ENCODE measurements around the gene SIX3. TPM values are rescaled to one million over a fixed set of nuclear protein-coding genes. Genes with fewer than 3 reads are reported as not detected.

The SIX3 gene
- polyA plus RNA-seq, 2 donors = not detected

DNA sequence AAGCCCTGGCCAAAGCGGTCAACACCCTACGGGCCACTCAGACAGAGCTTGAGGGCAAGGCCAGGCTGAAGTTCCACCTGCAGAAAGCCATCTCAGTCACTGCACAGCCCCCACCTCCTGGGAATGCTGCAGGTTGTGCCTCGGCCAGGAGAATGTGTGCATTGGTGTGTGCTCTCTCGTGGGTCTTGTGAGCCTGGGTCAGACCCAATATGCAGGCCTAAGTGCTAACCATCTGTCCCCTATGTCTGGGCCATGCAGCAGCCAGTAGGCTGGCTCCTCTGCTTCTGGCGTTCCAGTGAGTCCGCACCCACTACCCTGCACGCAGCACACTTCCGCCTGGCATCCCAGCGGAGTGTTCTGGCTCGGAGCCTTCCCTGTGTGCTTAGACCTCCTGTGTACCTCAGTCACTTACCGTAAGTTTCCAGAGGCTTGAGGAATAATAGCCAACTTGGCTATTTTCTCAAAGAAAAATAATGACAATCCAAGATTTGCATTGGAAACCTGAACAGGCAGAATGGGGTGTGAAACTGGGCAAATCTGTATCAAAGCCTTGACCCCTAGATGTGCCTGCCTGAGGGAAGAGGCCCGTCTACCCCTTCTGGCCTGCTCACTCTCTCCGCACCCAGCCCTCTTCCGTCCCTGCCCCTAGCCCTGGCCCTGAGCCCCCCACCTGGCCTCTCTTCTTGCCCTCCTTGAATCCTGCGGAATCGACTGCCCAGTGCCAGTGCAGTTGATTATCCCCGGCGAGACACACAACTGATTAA is 7.2 kb downstream of the SIX3 start:
- 68 to 81% methylated on average over 18 of the region's 18 CpGs for WGBS, 2 donors
- Histone ChIP-seq H3K4me1 (ENCODE audit: control insufficient read depth in 2 of 2, insufficient read depth in 2 of 2, low read length in 1 of 2) (peaks cover 5 to 12% of the 10 kb centered on the region in 2 donors), H3K4me3 (ENCODE audit: low read depth in 1 of 2, low read length in 2 of 2) (no peak overlapping the region), H3K27ac (ENCODE audit: low read depth in 2 of 2, low read length in 1 of 2) (no peak overlapping the region), H3K27me3 (ENCODE audit: control insufficient read depth in 1 of 2, insufficient read depth in 2 of 2, low read length in 2 of 2) (peaks cover 3 to 21% of the 10 kb centered on the region in 2 donors), H3K9me3 (ENCODE audit: control insufficient read depth in 2 of 2, insufficient read depth in 1 of 2, low read depth in 1 of 2, low read length in 1 of 2) (no peaks in the 10 kb centered on the region), H3K36me3 (ENCODE audit: control insufficient read depth in 2 of 2, insufficient read depth in 2 of 2, low read length in 1 of 2) (no peaks in the 10 kb centered on the region)

DNA sequence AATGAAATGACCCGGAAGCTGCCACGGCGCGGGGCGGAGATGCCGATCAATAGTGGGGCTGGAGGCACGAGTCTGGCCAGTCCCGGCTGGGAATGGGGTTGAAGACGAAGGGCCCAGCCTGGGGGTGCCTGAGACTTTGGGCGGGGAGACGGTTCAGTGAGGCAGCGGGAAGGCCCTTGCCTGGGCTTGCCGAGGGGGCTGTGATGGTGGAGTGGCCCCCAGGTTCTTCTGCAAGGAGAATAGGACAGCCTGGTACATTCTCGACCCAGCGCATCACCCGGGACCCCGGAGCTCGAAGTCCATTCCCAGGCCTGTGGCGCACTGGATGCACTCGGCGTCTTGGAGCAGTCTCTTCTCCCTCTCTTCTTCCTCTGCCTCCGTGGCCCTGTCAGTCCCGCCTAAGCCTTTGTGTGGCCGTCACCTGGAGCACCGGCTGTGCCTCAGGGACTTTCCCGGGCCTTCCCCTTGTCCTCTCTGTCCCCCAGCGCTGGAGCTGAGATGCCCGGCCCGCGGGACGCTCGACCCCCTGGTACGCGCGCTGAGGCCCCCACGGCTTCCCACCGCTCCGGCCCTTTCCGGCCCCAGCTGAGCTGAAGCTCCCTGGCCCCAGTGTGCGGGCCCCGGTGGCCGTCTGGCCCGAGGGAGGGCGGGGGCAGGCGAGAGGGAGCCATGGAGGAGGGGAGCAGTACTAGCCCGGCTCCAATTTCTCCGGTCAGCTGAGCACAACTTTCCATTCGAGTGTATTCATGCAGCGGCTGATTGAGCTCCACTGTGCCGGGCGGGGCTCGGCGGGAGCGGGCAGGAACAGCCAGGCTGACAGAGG is 8.0 kb downstream of the SIX3 start:
- Histone ChIP-seq H3K36me3 (ENCODE audit: control insufficient read depth in 2 of 2, insufficient read depth in 2 of 2, low read length in 1 of 2) (no peaks in the 10 kb centered on the region), H3K27me3 (ENCODE audit: control insufficient read depth in 1 of 2, insufficient read depth in 2 of 2, low read length in 2 of 2) (peaks cover 8 to 16% of the 10 kb centered on the region in 2 donors), H3K4me1 (ENCODE audit: control insufficient read depth in 2 of 2, insufficient read depth in 2 of 2, low read length in 1 of 2) (peaks cover 5 to 9% of the 10 kb centered on the region in 2 donors), H3K4me3 (ENCODE audit: low read depth in 1 of 2, low read length in 2 of 2) (no peak overlapping the region), H3K27ac (ENCODE audit: low read depth in 2 of 2, low read length in 1 of 2) (no peak overlapping the region), H3K9me3 (ENCODE audit: control insufficient read depth in 2 of 2, insufficient read depth in 1 of 2, low read depth in 1 of 2, low read length in 1 of 2) (no peaks in the 10 kb centered on the region)
- 12 to 17% methylated on average over 52 to 54 of the region's 54 CpGs for WGBS, 2 donors

DNA sequence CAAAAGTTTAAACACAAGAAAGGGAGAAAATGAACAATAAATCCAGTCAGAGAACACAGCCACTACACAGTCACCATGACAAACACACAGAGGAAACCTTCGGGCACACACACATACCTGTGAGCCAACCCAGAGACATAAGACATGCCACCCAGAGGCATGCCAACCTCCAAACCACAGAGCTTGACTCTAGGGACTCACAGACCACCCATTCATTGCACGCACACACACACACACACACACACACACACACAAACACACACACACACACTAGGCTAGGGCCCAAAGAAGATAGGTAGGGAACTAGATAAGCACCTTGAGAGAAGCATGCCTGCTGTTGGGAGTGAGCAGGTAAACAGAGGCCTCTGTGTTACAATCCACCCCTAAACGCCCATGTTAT is 9.1 kb downstream of the SIX3 start:
- H3K36me3 ChIP-seq (ENCODE audit: control insufficient read depth in 2 of 2, insufficient read depth in 2 of 2, low read length in 1 of 2) = no peaks in the 10 kb centered on the region
- no peaks in the 10 kb centered on the region for H3K9me3 ChIP-seq (ENCODE audit: control insufficient read depth in 2 of 2, insufficient read depth in 1 of 2, low read depth in 1 of 2, low read length in 1 of 2)
- H3K4me3 ChIP-seq (ENCODE audit: low read depth in 1 of 2, low read length in 2 of 2) = no peak overlapping the region
- peaks cover 17 to 19% of the 10 kb centered on the region in 2 donors for H3K27me3 ChIP-seq (ENCODE audit: control insufficient read depth in 1 of 2, insufficient read depth in 2 of 2, low read length in 2 of 2)
- H3K27ac ChIP-seq (ENCODE audit: low read depth in 2 of 2, low read length in 1 of 2) = no peak overlapping the region
- 55 to 84% methylated on average over 3 of the region's 3 CpGs for WGBS, 2 donors
- H3K4me1 ChIP-seq (ENCODE audit: control insufficient read depth in 2 of 2, insufficient read depth in 2 of 2, low read length in 1 of 2) = peaks cover 12 to 14% of the 10 kb centered on the region in 2 donors

DNA sequence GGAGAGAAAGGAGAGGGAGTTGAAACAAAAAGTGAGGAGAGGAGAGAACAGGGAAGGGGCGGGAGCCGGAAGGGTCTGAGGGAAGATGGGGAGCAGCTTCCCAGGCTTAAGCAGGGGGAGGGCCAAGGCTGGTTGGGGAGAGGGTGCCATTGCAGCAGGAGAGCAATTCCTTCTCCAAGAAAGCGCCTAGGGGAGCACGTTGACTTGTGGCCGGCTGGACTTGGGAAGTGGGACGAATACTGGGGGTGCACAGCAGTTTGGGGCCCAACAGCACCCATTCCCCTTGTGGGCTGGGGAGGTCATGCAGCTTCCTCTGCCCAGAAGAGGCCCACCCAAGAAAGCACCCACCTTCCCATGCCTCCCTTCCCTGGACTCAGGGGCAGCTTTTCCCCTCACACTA is 9.6 kb downstream of the SIX3 start:
- no peaks in the 10 kb centered on the region for H3K36me3 ChIP-seq (ENCODE audit: control insufficient read depth in 2 of 2, insufficient read depth in 2 of 2, low read length in 1 of 2)
- H3K4me3 ChIP-seq (ENCODE audit: low read depth in 1 of 2, low read length in 2 of 2) = no peak overlapping the region
- WGBS, 2 donors = 62 to 84% methylated on average over 6 of the region's 6 CpGs
- peaks cover 14% of the 10 kb centered on the region in 2 donors for H3K4me1 ChIP-seq (ENCODE audit: control insufficient read depth in 2 of 2, insufficient read depth in 2 of 2, low read length in 1 of 2)
- peaks cover 17 to 19% of the 10 kb centered on the region in 2 donors for H3K27me3 ChIP-seq (ENCODE audit: control insufficient read depth in 1 of 2, insufficient read depth in 2 of 2, low read length in 2 of 2)
- no peaks in the 10 kb centered on the region for H3K9me3 ChIP-seq (ENCODE audit: control insufficient read depth in 2 of 2, insufficient read depth in 1 of 2, low read depth in 1 of 2, low read length in 1 of 2)
- H3K27ac ChIP-seq (ENCODE audit: low read depth in 2 of 2, low read length in 1 of 2) = no peak overlapping the region

DNA sequence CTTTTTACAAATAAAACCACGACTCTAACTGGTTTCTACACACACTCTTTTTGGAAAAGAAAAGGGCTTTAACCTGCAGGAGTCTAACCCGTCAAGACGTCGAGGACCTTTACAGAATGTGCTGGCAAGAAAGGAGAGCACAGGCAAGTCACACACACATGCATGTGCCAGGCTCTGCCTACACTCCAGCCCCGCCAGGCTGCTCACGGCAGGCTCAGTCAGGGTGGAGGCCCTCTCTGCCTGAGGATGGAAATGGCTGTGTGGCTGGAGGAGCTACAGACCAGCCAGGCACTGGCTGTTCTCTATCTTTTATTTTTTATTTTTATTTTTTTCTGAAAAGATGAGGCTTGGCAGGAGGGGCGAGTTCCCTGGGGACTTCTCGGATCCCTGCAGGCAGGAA is 10.2 kb downstream of the SIX3 start:
- Histone ChIP-seq H3K27ac (ENCODE audit: low read depth in 2 of 2, low read length in 1 of 2) (no peak overlapping the region), H3K36me3 (ENCODE audit: control insufficient read depth in 2 of 2, insufficient read depth in 2 of 2, low read length in 1 of 2) (no peaks in the 10 kb centered on the region), H3K27me3 (ENCODE audit: control insufficient read depth in 1 of 2, insufficient read depth in 2 of 2, low read length in 2 of 2) (peaks cover 17% of the 10 kb centered on the region in 2 donors), H3K4me3 (ENCODE audit: low read depth in 1 of 2, low read length in 2 of 2) (peak overlapping the region in 1 of 2 donors; percentile 26), H3K4me1 (ENCODE audit: control insufficient read depth in 2 of 2, insufficient read depth in 2 of 2, low read length in 1 of 2) (peaks cover 14% of the 10 kb centered on the region in 2 donors), H3K9me3 (ENCODE audit: control insufficient read depth in 2 of 2, insufficient read depth in 1 of 2, low read depth in 1 of 2, low read length in 1 of 2) (no peaks in the 10 kb centered on the region)
- WGBS, 2 donors = 42 to 55% methylated on average over 8 of the region's 8 CpGs

DNA sequence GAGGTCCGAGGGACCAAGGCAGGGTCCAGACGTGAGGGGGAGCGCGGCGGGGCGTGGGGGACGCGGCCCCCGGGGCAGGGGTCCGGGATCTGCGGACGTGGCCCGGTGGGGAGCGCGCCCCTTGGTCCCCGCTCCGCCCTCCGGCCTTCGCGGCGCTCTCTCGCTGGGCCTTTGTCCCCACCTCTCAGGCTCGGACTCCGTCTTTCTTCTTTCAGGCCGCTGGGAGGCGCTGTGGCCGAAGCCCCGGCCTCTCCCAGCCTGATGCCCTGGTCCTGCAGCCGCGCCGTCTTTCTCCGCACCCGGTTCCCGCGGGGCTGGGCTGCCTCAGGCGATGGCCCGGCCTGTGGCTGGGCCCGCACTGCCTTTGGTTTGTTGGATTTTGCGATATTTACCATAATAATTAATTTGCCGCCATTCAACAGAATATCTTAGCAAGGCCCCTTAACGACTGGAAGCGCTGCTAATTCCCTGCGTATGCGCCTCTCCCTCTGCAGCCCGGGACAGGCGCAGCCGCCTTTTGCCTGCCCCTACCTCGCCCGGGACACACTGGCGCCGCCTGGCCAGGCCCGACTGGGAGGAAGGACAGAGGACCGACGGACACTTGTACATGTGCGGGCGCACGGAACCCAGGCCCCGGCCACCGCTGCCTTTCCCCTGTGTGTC is 10.8 kb downstream of the SIX3 start:
- Histone ChIP-seq H3K9me3 (ENCODE audit: control insufficient read depth in 2 of 2, insufficient read depth in 1 of 2, low read depth in 1 of 2, low read length in 1 of 2) (no peaks in the 10 kb centered on the region), H3K4me1 (ENCODE audit: control insufficient read depth in 2 of 2, insufficient read depth in 2 of 2, low read length in 1 of 2) (peaks cover 14% of the 10 kb centered on the region in 2 donors)

DNA sequence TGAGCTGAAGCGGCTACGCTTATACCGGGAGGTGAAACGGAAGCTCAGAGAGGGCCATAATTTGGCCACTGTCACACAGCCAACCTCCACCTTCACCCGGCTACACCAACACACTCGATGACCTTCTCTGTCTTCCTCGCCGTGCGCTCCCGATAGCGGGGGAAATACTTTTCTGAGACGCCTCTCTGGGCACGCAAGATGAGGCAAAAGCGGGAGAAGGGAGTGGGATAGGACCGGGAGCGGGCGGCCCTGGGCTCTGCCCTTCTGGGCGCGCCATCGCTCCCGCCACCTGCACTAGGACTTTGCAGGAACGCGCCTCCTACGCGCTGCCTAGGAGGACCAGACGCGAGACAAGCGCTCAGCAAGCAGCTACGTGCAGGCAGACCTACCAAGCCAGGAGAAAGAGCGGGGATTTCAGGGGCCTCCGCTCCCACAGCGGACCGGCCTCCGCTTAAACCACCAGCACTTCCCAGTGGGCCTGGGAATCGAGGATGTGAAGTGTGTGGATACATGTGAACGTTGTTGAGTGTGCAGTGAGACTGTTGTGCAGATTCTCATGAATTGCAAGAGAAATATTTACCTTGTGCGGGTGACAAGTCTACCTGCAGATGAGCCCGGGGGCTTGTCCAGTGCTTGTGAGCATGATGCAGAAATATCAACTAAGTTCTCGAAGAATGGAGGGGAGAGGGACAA is 11.4 kb downstream of the SIX3 start:
- Histone ChIP-seq H3K4me1 (ENCODE audit: control insufficient read depth in 2 of 2, insufficient read depth in 2 of 2, low read length in 1 of 2) (peaks cover 14% of the 10 kb centered on the region in 2 donors), H3K4me3 (ENCODE audit: low read depth in 1 of 2, low read length in 2 of 2) (peak overlapping the region in 1 of 2 donors; percentile 26), H3K27ac (ENCODE audit: low read depth in 2 of 2, low read length in 1 of 2) (no peak overlapping the region), H3K27me3 (ENCODE audit: control insufficient read depth in 1 of 2, insufficient read depth in 2 of 2, low read length in 2 of 2) (peaks cover 11 to 17% of the 10 kb centered on the region in 2 donors), H3K9me3 (ENCODE audit: control insufficient read depth in 2 of 2, insufficient read depth in 1 of 2, low read depth in 1 of 2, low read length in 1 of 2) (no peaks in the 10 kb centered on the region), H3K36me3 (ENCODE audit: control insufficient read depth in 2 of 2, insufficient read depth in 2 of 2, low read length in 1 of 2) (no peaks in the 10 kb centered on the region)
- WGBS, 2 donors = 7 to 9% methylated on average over 39 of the region's 39 CpGs

More for the DNA sequence above, 10.8 kb downstream of the SIX3 start:
- WGBS, 2 donors = 2 to 4% methylated on average over 39 to 59 of the region's 59 CpGs
- Histone ChIP-seq H3K36me3 (ENCODE audit: control insufficient read depth in 2 of 2, insufficient read depth in 2 of 2, low read length in 1 of 2) (no peaks in the 10 kb centered on the region), H3K27me3 (ENCODE audit: control insufficient read depth in 1 of 2, insufficient read depth in 2 of 2, low read length in 2 of 2) (peaks cover 17% of the 10 kb centered on the region in 2 donors), H3K4me3 (ENCODE audit: low read depth in 1 of 2, low read length in 2 of 2) (peak overlapping the region in 1 of 2 donors; percentile 26), H3K27ac (ENCODE audit: low read depth in 2 of 2, low read length in 1 of 2) (no peak overlapping the region)

DNA sequence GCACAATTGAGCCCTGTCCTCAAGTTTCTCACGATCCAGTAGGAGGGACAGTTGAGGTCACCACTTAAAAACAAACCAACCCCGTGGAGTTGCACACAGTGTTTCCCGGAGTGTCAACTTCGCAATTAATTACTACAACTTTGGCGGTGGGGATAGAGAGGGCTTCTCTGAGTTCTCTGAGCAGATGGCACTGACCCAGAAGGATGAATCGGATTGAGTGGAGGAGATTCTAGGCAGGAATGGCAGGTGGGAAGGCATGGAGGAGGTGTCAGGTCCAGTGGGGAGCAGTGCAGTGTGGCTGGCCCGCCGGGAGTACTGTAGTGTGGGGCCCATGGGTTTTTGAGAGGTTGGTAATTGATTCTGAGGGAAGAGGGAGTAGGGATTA is 12.0 kb downstream of the SIX3 start:
- Histone ChIP-seq H3K4me3 (ENCODE audit: low read depth in 1 of 2, low read length in 2 of 2) (no peak overlapping the region), H3K27me3 (ENCODE audit: control insufficient read depth in 1 of 2, insufficient read depth in 2 of 2, low read length in 2 of 2) (peaks cover 9 to 17% of the 10 kb centered on the region in 2 donors), H3K27ac (ENCODE audit: low read depth in 2 of 2, low read length in 1 of 2) (no peak overlapping the region), H3K9me3 (ENCODE audit: control insufficient read depth in 2 of 2, insufficient read depth in 1 of 2, low read depth in 1 of 2, low read length in 1 of 2) (no peaks in the 10 kb centered on the region), H3K36me3 (ENCODE audit: control insufficient read depth in 2 of 2, insufficient read depth in 2 of 2, low read length in 1 of 2) (no peaks in the 10 kb centered on the region), H3K4me1 (ENCODE audit: control insufficient read depth in 2 of 2, insufficient read depth in 2 of 2, low read length in 1 of 2) (peaks cover 14 to 16% of the 10 kb centered on the region in 2 donors)
- 31 to 33% methylated on average over 8 of the region's 8 CpGs for WGBS, 2 donors

DNA sequence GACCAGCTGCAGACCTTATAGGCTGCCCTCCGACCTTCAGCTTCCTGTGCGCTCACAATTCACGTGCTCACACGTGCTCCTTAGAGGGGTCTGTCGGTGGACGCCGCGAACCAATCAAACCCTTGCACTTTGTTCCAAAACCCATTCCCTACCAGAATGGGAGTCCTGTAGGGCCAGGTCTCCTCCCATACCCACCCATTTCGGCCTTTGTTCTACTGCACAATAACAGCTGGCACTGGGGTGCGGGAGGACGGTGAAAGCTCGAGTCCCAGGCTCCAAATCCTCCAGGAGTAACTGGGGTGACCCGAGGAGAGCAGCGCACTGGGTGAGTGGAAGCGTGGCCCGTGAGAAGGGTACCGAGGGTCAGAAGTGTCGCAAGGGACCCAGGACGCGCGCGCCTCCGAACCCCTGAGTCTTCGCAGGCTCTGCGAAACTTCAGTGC is 13.0 kb downstream of the SIX3 start:
- no peaks in the 10 kb centered on the region for H3K9me3 ChIP-seq (ENCODE audit: control insufficient read depth in 2 of 2, insufficient read depth in 1 of 2, low read depth in 1 of 2, low read length in 1 of 2)
- H3K36me3 ChIP-seq (ENCODE audit: control insufficient read depth in 2 of 2, insufficient read depth in 2 of 2, low read length in 1 of 2) = no peaks in the 10 kb centered on the region
- peaks cover 9 to 17% of the 10 kb centered on the region in 2 donors for H3K27me3 ChIP-seq (ENCODE audit: control insufficient read depth in 1 of 2, insufficient read depth in 2 of 2, low read length in 2 of 2)
- no peak overlapping the region for H3K4me3 ChIP-seq (ENCODE audit: low read depth in 1 of 2, low read length in 2 of 2)
- peaks cover 14 to 17% of the 10 kb centered on the region in 2 donors for H3K4me1 ChIP-seq (ENCODE audit: control insufficient read depth in 2 of 2, insufficient read depth in 2 of 2, low read length in 1 of 2)
- 12% methylated on average over 25 of the region's 25 CpGs for WGBS, 2 donors
- no peak overlapping the region for H3K27ac ChIP-seq (ENCODE audit: low read depth in 2 of 2, low read length in 1 of 2)
